Measurements from ENCODE around the gene DERL3. TPM values are rescaled to one million over a fixed set of nuclear protein-coding genes. Genes with fewer than 3 reads are reported as not detected.

Gene DERL3
- total RNA-seq, 2 experiments from 2014 or later, result 5.4 to 7.6 TPM

DNA sequence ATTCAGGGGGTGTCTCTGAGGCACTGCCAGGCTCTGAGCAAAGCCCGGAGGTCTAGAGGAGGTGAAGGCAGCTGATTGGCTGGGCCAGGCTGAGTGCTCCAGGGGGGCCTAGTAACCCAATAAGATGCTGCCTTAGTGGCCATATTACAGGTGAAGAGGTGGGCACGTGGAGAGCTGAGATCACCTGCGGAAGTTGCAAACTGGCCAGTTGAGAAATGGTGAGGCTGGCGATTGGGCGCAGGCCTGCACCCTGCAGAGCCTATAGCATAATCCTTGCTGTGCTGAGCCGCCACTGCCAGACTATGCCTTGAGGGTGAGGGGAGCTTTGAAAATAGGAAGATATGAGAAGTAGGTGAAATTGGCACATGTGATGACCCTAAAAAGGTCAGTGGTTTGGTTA is 21.7 kb downstream of the DERL3 start:
- DNase-seq, result no peak
- Mint-ChIP-seq H3K27ac (no peak overlapping the region), H3K36me3 (ENCODE audit: low read depth) (peaks cover 34% of the 10 kb centered on the region), H3K27me3 (no peaks in the 10 kb centered on the region), H3K4me1 (ENCODE audit: low read depth) (peaks cover 10% of the 10 kb centered on the region), H3K9me3 (no peaks in the 10 kb centered on the region), H3K4me3 (no peak overlapping the region)
- ATAC-seq, result no peak
- POLR2A ChIA-PET, result no interaction called here
- CTCF ChIA-PET, result no interaction called here
- TF ChIP-seq, protein P1, sequence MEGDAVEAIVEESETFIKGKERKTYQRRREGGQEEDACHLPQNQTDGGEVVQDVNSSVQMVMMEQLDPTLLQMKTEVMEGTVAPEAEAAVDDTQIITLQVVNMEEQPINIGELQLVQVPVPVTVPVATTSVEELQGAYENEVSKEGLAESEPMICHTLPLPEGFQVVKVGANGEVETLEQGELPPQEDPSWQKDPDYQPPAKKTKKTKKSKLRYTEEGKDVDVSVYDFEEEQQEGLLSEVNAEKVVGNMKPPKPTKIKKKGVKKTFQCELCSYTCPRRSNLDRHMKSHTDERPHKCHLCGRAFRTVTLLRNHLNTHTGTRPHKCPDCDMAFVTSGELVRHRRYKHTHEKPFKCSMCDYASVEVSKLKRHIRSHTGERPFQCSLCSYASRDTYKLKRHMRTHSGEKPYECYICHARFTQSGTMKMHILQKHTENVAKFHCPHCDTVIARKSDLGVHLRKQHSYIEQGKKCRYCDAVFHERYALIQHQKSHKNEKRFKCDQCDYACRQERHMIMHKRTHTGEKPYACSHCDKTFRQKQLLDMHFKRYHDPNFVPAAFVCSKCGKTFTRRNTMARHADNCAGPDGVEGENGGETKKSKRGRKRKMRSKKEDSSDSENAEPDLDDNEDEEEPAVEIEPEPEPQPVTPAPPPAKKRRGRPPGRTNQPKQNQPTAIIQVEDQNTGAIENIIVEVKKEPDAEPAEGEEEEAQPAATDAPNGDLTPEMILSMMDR (IDR thresholded peaks at IDR 0.05), result no peak
- intact Hi-C loops (cut with micrococcal nuclease), result no loop called here

DNA sequence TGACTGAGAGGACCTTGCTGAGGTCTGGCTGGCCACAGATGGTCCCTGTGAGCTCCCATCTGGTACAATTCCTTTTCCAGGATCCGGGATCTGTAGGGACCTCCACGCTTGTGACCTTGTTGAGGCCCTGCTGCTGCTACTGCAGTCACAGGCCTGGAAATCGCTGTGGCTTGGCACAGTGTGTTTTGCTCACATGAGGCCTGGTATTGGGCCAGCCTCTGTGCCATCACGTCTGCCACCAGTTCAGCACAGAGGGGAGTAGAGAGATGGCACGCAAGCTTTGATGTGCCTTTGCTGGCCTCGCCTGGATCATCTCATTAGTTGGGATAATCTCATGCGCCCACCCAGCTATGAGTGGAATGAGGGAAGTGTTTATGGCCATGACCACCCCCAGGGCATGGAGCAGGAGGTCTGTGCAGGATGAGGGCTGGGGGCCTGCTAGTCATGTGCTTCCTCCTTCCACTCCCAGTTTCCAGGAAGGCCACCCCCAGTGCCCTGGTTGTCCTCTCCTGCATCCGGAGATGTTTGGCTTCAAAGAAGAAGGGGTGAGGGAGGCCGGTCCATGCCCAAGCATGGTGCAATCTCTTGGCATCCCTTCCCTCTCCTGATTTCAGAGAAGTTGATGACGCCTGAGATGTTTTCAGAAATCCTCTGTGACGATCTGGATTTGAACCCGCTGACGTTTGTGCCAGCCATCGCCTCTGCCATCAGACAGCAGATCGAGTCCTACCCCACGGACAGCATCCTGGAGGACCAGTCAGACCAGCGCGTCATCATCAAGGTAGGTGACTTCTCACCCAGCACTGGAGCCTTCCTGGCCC is 22.4 kb downstream of the DERL3 start:
- no peak overlapping the region for H3K27ac Mint-ChIP-seq
- H3K27me3 Mint-ChIP-seq, result no peaks in the 10 kb centered on the region
- ChIA-PET CTCF (no interaction called here), POLR2A (no interaction called here)
- intact Hi-C loops (cut with micrococcal nuclease), result no loop called here
- no peaks in the 10 kb centered on the region for H3K9me3 Mint-ChIP-seq
- no peak for ATAC-seq
- TF ChIP-seq, protein P1 (IDR thresholded peaks at IDR 0.05), result no peak
- peaks cover 34% of the 10 kb centered on the region for H3K36me3 Mint-ChIP-seq (ENCODE audit: low read depth)
- H3K4me1 Mint-ChIP-seq (ENCODE audit: low read depth), result peaks cover 10% of the 10 kb centered on the region
- no peak overlapping the region for H3K4me3 Mint-ChIP-seq
- no peak for DNase-seq

DNA sequence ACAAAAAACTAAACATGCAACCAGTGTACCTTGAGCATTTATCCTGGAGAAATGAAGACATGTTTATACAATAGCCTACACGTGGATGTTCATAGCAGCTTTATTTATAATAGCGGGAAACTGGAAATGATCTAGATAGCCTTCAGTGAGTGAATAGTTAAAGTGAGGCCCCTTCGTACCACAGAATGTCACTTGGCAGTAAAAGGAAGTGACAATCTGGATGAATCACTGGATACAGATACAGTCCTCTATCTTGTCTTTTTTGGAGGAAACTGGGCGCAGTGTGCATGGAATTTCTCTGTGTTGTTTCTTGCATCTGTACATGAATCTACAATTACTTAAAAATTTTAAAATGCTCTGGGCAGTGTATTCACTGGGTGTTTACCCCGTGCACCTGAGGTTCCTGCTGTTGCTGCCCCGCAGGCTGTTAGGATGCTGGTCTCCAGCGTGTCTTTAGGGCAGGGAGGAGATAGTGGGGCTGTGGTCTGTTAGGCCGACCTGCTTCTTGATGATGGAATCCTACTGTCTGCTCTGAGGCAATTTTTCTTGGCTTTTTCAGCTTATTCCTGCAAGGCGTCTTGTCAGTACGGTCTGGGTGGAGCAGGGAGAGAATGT is 23.2 kb downstream of the DERL3 start:
- ATAC-seq, result no peak
- POLR2A ChIA-PET, result no interaction called here
- peaks cover 38% of the 10 kb centered on the region for H3K36me3 Mint-ChIP-seq (ENCODE audit: low read depth)

DNA sequence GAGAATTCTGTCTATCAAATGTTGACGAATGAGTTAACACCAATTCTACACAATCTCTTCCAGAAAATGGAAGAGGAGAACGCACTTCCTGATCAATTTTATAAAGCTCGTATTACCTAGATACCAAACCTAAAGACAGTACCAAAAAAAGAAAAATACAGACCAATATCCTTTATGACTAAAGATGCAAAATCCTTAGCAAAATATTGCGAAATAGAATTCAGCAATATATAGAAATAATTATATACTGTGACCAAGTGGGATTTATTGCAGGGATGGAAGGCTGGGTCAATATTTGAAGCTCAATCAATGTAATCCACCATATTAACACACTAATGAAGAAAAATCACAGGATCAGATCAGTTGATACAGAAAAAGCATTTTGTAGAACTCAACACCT is 26.4 kb downstream of the DERL3 start:
- CTCF ChIA-PET, result interaction anchor here (0.7 to 1.8 kb wide), 3 partner anchors 33 to 40 kb away, joined by 3 to 4 read pairs (median 4); partner anchors contain the start of gene MMP11
- Mint-ChIP-seq H3K4me1 (ENCODE audit: low read depth) (no peaks in the 10 kb centered on the region), H3K27me3 (no peaks in the 10 kb centered on the region), H3K36me3 (ENCODE audit: low read depth) (peaks cover 26% of the 10 kb centered on the region), H3K27ac (peak overlapping the region; percentile 25), H3K4me3 (no peak overlapping the region), H3K9me3 (no peaks in the 10 kb centered on the region)
- TF ChIP-seq, protein P1 (IDR thresholded peaks at IDR 0.05), result no peak
- intact Hi-C loops (cut with micrococcal nuclease), result no loop called here
- no peak for ATAC-seq
- POLR2A ChIA-PET, result interaction anchor here (0.9 to 1.1 kb wide), 3 partner anchors 12 to 24 kb away, joined by 3 to 4 read pairs (median 3); no protein-coding TSS in a partner anchor
- no peak for DNase-seq

More for the DNA sequence above, 23.2 kb downstream of the DERL3 start:
- no peak for DNase-seq
- Mint-ChIP-seq H3K27ac (no peak overlapping the region), H3K4me1 (ENCODE audit: low read depth) (peaks cover 4% of the 10 kb centered on the region), H3K9me3 (no peaks in the 10 kb centered on the region), H3K27me3 (no peaks in the 10 kb centered on the region), H3K4me3 (no peak overlapping the region)
- CTCF ChIA-PET, result no interaction called here
- intact Hi-C loops (cut with micrococcal nuclease), result no loop called here
- TF ChIP-seq, protein P1 (IDR thresholded peaks at IDR 0.05), result no peak

DNA sequence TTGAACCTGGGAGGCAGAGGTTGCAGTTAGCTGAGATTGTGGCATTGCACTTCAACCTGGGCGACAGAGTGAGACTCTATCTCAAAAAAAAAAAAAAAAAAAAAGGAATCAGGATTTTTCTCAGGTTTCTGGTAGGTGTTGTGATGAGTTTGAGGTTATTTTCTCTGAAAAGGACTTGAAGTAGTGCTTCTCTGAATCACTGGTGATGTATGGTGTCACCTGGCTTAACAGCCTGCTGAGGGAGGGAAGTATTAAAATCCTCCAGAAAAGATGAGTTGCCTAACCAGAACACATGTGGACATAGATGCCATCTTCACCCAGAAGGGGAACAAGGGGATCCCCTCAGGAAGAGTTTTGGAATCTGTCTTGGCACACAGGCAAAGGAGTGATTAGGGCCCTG is 32.0 kb downstream of the DERL3 start:
- Mint-ChIP-seq H3K4me1 (ENCODE audit: low read depth) (no peaks in the 10 kb centered on the region), H3K36me3 (ENCODE audit: low read depth) (peaks cover 32% of the 10 kb centered on the region), H3K4me3 (no peak overlapping the region), H3K27ac (no peak overlapping the region), H3K27me3 (no peaks in the 10 kb centered on the region), H3K9me3 (no peaks in the 10 kb centered on the region)
- CTCF ChIA-PET, result no interaction called here
- ATAC-seq (no peak), DNase-seq (no peak)
- POLR2A ChIA-PET, result no interaction called here
- TF ChIP-seq, protein P1 (IDR thresholded peaks at IDR 0.05), result no peak
- intact Hi-C loops (cut with micrococcal nuclease), result no loop called here

All from activated CD8-positive, alpha-beta T cell treated with anti-CD3 and anti-CD28 coated beads for 36 hours (primary cell).